K562 (cell line): ENCODE measurements around the gene FSTL4. TPM values are rescaled to one million over a fixed set of nuclear protein-coding genes. Genes with fewer than 3 reads are reported as not detected.

ENCODE experiments used
- ARNT ChIP-seq, 2 experiments: fragments of 450-650 bp; IDR thresholded peaks; 2 replicates each; pipeline ENCODE4 v1.6.1; 2016; ENCODE audit warnings: mild to moderate bottlenecking in 1 of 2
- BMI1 ChIP-seq: fragments of 150-350 bp; IDR thresholded peaks from 2 replicates; pipeline ENCODE4 v1.6.1; 2014; ENCODE audit warnings: low read length
- E2F6 ChIP-seq, 2 experiments: IDR thresholded peaks; 2 replicates each; pipeline ENCODE4 v1.6.1; 2011; ENCODE audit warnings: borderline replicate concordance in 1 of 2, control low read depth in 1 of 2, low read depth in 1 of 2, low read length in 1 of 2, mild to moderate bottlenecking in 1 of 2, mixed read lengths in 1 of 2, moderate library complexity in 1 of 2; ENCODE audit not compliant: insufficient read depth in 1 of 2, insufficient read length in 1 of 2, poor library complexity in 1 of 2, severe bottlenecking in 1 of 2; ENCODE audit errors: extremely low read depth in 1 of 2
- MAZ ChIP-seq, 2 experiments: fragments of 450-650 bp in 1 of 2; sonication (generic) in 1 of 2; formaldehyde crosslinking; IDR thresholded peaks in 1 of 2; conservative IDR thresholded peaks in 1 of 2; 2 replicates each; pipeline versions ENCODE4 v1.4.0 to v1.5.0; 2020; ENCODE audit warnings: mild to moderate bottlenecking in 1 of 2, missing genetic modification reagents in 1 of 2
- MCM5 ChIP-seq: fragments of 450-650 bp; IDR thresholded peaks from 2 replicates; pipeline ENCODE4 v1.6.1; 2016; ENCODE audit warnings: low read depth
- NFIC ChIP-seq: fragments of 450-650 bp; IDR thresholded peaks from 2 replicates; pipeline ENCODE4 v1.6.1; 2017; ENCODE audit warnings: mild to moderate bottlenecking, inconsistent platforms
- REST ChIP-seq, 2 experiments: fragments of 450-650 bp; formaldehyde crosslinking in 1 of 2; IDR thresholded peaks; 2 replicates each; pipeline versions ENCODE4 v1.4.0 to v1.6.1; 2014 to 2020; ENCODE audit warnings: mild to moderate bottlenecking in 2 of 2, borderline replicate concordance in 1 of 2, low read depth in 1 of 2
- RNF219 ChIP-seq: fragments of 250-450 bp; sonication (Bioruptor Pico); IDR thresholded peaks from 2 replicates; pipeline ENCODE4 v1.5.0; 2022; ENCODE audit warnings: mild to moderate bottlenecking
- SMC3 ChIP-seq: conservative IDR thresholded peaks from 2 replicates; pipeline ENCODE4 v1.6.1; 2011; ENCODE audit warnings: low read depth, low read length, improper control_type of control experiment; ENCODE audit not compliant: insufficient read depth
- SRSF3 ChIP-seq: fragments of 200-400 bp; formaldehyde crosslinking; IDR thresholded peaks from 2 replicates; pipeline ENCODE4 v1.6.1; 2016; ENCODE audit warnings: mild to moderate bottlenecking, low read length, moderate library complexity; ENCODE audit not compliant: insufficient read depth
- YY1 ChIP-seq, 3 experiments: IDR thresholded peaks; 2 replicates each; pipeline ENCODE4 v1.6.1; 2011; ENCODE audit warnings: low read length in 2 of 3, mild to moderate bottlenecking in 2 of 3, moderate library complexity in 2 of 3, borderline replicate concordance in 1 of 3, control low read depth in 1 of 3, low read depth in 1 of 3; ENCODE audit not compliant: insufficient read depth in 3 of 3, insufficient replicate concordance in 2 of 3, control insufficient read depth in 1 of 3, insufficient read length in 1 of 3; ENCODE audit errors: extremely low read depth in 1 of 3
- ZBTB49 ChIP-seq: sonication (generic); formaldehyde crosslinking; IDR thresholded peaks from 2 replicates; pipeline ENCODE4 v1.8.0; 2022; ENCODE audit warnings: missing genetic modification reagents, mild to moderate bottlenecking, borderline replicate concordance
- polyA plus RNA-seq, 8 experiments: library from polyadenylated mRNA; depleted of rRNA in 4 of 8; stranded (reverse) in 5 of 8; unstranded in 3 of 8; fragments of >200 nt; fragmentation: Nextera tagmentation in 2 of 8; fragmentation: Illumina TruSeq in 1 of 8; extraction: Ambion mirVana in 2 of 8; extraction: Trizol in 1 of 8; gene quantifications; 2 replicates each; pipeline versions ENCODE4 v1.2.1 to v1.2.3, GENCODE V29; 2011 to 2014; ENCODE audit warnings: inconsistent platforms in 1 of 8, missing spikeins in 1 of 8
- total RNA-seq, 7 experiments: library from RNA; depleted of rRNA in 6 of 7; stranded (reverse); fragments of >200 nt in 6 of 7; fragmentation: Illumina TruSeq in 2 of 7; extraction: Trizol in 2 of 7; gene quantifications; 2 replicates each; pipeline versions ENCODE4 v1.2.1 to v1.2.3, GENCODE V29; 2011 to 2021; ENCODE audit warnings: low replicate concordance in 1 of 7

The FSTL4 gene
- total and polyA plus RNA-seq, 9 of the 15 experiments (the other 6 are each of a cell fraction or from before 2014, with no cell fraction given), result 0.08 to 0.18 (median 0.10) TPM; not detected in 5

GRCh38 chr5:133421394-133421793 is 190.9 kb downstream of the FSTL4 start (continued):
- TF ChIP-seq REST (IDR thresholded peaks at IDR 0.05; ENCODE audit: borderline replicate concordance), result peak; percentile 11; the same call in 1 of the 2 replicates
- no peak for TF ChIP-seq REST (CRISPR knock-in tag; IDR thresholded peaks at IDR 0.05; ENCODE audit: low read depth)
- no peak for TF ChIP-seq SRSF3
- no peak for TF ChIP-seq ARNT (IDR thresholded peaks at IDR 0.05)
- TF ChIP-seq E2F6 (IDR thresholded peaks at IDR 0.05; ENCODE audit: borderline replicate concordance in 1 of 2, extremely low read depth in 1 of 2, insufficient read depth in 1 of 2, insufficient read length in 1 of 2, low read depth in 1 of 2, low read length in 1 of 2, poor library complexity in 1 of 2, severe bottlenecking in 1 of 2), result no peak
- TF ChIP-seq MAZ (CRISPR knock-in tag; conservative IDR thresholded peaks at IDR 0.05 in 1 of 2, IDR thresholded peaks at IDR 0.05 in 1 of 2), result no peak
- TF ChIP-seq SMC3, result 0 out of 2 replicates have a peak, but pooled peaks have one; percentile 30
- TF ChIP-seq YY1 (IDR thresholded peaks at IDR 0.05; ENCODE audit: borderline replicate concordance in 1 of 3, control insufficient read depth in 1 of 3, extremely low read depth in 1 of 3, insufficient read depth in 3 of 3, insufficient read length in 1 of 3, insufficient replicate concordance in 2 of 3, low read depth in 1 of 3, low read length in 2 of 3), result peak in 1 of 3 experiments; percentile 53
- no peak for TF ChIP-seq RNF219 (CRISPR knock-in tag)
- no peak for TF ChIP-seq ZBTB49 (CRISPR knock-in tag)
- TF ChIP-seq MCM5, result no peak
- TF ChIP-seq NFIC, result no peak
- no peak for TF ChIP-seq BMI1
